ENCODE measurements around the gene TCHHL1.
"Not testable (repeated sequence)": the region's sequence is repeated elsewhere in the genome, so short reads cannot be mapped to it uniquely, and the experiment has no call there.

DNA sequence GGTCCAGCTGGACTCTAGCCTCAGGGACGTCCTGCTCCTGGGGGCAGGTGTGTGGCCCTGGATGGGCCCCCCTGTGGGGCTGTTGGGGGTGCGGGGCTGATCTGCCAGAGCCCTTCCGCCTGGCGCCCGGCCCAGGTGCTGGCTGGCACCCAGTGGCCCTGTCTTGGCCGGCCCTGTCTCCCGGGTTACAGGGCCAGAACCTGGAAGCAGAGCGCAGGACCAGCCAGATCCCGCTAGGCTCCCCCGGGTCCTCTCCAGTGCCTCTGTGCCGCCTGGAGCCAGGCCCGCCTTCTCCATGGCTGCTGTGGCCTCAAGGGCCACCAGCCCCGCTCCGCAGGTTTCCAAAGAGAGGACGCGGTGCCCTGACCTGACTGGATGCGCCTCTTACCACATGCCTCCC, 7.8 kb downstream of the TCHHL1 start:
- TF ChIP-seq, protein P1, sequence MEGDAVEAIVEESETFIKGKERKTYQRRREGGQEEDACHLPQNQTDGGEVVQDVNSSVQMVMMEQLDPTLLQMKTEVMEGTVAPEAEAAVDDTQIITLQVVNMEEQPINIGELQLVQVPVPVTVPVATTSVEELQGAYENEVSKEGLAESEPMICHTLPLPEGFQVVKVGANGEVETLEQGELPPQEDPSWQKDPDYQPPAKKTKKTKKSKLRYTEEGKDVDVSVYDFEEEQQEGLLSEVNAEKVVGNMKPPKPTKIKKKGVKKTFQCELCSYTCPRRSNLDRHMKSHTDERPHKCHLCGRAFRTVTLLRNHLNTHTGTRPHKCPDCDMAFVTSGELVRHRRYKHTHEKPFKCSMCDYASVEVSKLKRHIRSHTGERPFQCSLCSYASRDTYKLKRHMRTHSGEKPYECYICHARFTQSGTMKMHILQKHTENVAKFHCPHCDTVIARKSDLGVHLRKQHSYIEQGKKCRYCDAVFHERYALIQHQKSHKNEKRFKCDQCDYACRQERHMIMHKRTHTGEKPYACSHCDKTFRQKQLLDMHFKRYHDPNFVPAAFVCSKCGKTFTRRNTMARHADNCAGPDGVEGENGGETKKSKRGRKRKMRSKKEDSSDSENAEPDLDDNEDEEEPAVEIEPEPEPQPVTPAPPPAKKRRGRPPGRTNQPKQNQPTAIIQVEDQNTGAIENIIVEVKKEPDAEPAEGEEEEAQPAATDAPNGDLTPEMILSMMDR (IDR thresholded peaks at IDR 0.05; ENCODE audit: poor library complexity, severe bottlenecking) = not testable (repeated sequence)
- not testable (repeated sequence) for TF ChIP-seq SMC3 (conservative IDR thresholded peaks at IDR 0.05; ENCODE audit: poor library complexity); EP300 (conservative IDR thresholded peaks at IDR 0.05; ENCODE audit: poor library complexity, severe bottlenecking); MXI1 (conservative IDR thresholded peaks at IDR 0.05; ENCODE audit: poor library complexity, severe bottlenecking); TAF1 (IDR thresholded peaks at IDR 0.05; ENCODE audit: low read depth); EZH2 (IDR thresholded peaks at IDR 0.05; ENCODE audit: borderline replicate concordance, insufficient read depth, low read length, poor library complexity, severe bottlenecking); RAD21 (conservative IDR thresholded peaks at IDR 0.05); POLR2AphosphoS5 (IDR thresholded peaks at IDR 0.05)

All from neural cell (in vitro differentiated cells).